Ishikawa (cell line): Measurements from ENCODE around the gene KLRG1.

Source experiments
- CEBPB ChIP-seq: IDR thresholded peaks from 2 replicates; pipeline ENCODE4 v1.6.1; 2012
- CREB1 ChIP-seq: IDR thresholded peaks from 2 replicates; pipeline ENCODE4 v1.6.1; 2012; ENCODE audit warnings: low read depth
- EGR1 ChIP-seq: IDR thresholded peaks from 2 replicates; pipeline ENCODE4 v1.6.1; 2012
- EP300 ChIP-seq: IDR thresholded peaks from 2 replicates; pipeline ENCODE4 v1.6.1; 2012; ENCODE audit warnings: borderline replicate concordance
- FOXM1 ChIP-seq: IDR thresholded peaks from 2 replicates; pipeline ENCODE4 v1.6.1; 2012; ENCODE audit warnings: low read depth, borderline replicate concordance
- MAX ChIP-seq: IDR thresholded peaks from 2 replicates; pipeline ENCODE4 v1.6.1; 2012
- NFIC ChIP-seq: IDR thresholded peaks from 2 replicates; pipeline ENCODE4 v1.6.1; 2012
- RAD21 ChIP-seq: IDR thresholded peaks from 2 replicates; pipeline ENCODE4 v1.6.1; 2012; ENCODE audit warnings: low read depth
- REST ChIP-seq: IDR thresholded peaks from 2 replicates; pipeline ENCODE4 v1.6.1; 2012; ENCODE audit warnings: low read depth, mild to moderate bottlenecking
- TAF1 ChIP-seq: IDR thresholded peaks from 2 replicates; pipeline ENCODE4 v1.6.1; 2012; ENCODE audit warnings: low read depth, mild to moderate bottlenecking
- TCF12 ChIP-seq: IDR thresholded peaks from 2 replicates; pipeline ENCODE4 v1.6.1; 2012; ENCODE audit warnings: low read depth
- TEAD4 ChIP-seq: IDR thresholded peaks from 2 replicates; pipeline ENCODE4 v1.6.1; 2012
- USF1 ChIP-seq: IDR thresholded peaks from 2 replicates; pipeline ENCODE4 v1.6.1; 2012
- YY1 ChIP-seq: IDR thresholded peaks from 2 replicates; pipeline ENCODE4 v1.6.1; 2012; ENCODE audit warnings: low read depth
- ZBTB7A ChIP-seq: IDR thresholded peaks from 2 replicates; pipeline ENCODE4 v1.6.1; 2012; ENCODE audit warnings: low read depth

The KLRG1 gene

GRCh38 chr12:9001233-9001632 is 11.9 kb downstream of the KLRG1 start:
- TF ChIP-seq TAF1, result no peak
- TF ChIP-seq FOXM1, result no peak
- no peak for TF ChIP-seq CREB1
- no peak for TF ChIP-seq TEAD4
- TF ChIP-seq EP300, result no peak
- no peak for TF ChIP-seq YY1
- TF ChIP-seq REST, result no peak
- TF ChIP-seq MAX, result no peak
- TF ChIP-seq NFIC, result no peak
- no peak for TF ChIP-seq ZBTB7A
- no peak for TF ChIP-seq RAD21
- TF ChIP-seq TCF12, result no peak
- no peak for TF ChIP-seq CEBPB

- TF ChIP-seq EP300 (no peak), EGR1 (no peak), CEBPB (no peak), TAF1 (no peak), TEAD4 (no peak)
These were observed 13.0 kb downstream of the KLRG1 start for GRCh38 chr12:9002335-9002734.

GRCh38 chr12:9022592-9022991 is 33.2 kb downstream of the KLRG1 start:
- TF ChIP-seq YY1 (no peak), EGR1 (no peak), NFIC (no peak), TAF1 (no peak)

- TF ChIP-seq RAD21 (no peak), EGR1 (no peak), CREB1 (no peak), REST (no peak), CEBPB (no peak), YY1 (no peak), TEAD4 (no peak), ZBTB7A (no peak), TAF1 (no peak), FOXM1 (no peak), TCF12 (no peak), USF1 (no peak), EP300 (no peak), MAX (no peak), NFIC (no peak)
These were observed 35.2 kb downstream of the KLRG1 start for GRCh38 chr12:9024512-9024911.

GRCh38 chr12:9027161-9028059 is 38.1 kb downstream of the KLRG1 start:
- TF ChIP-seq EGR1, result no peak
- TF ChIP-seq TEAD4, result no peak
- TF ChIP-seq TAF1, result no peak
- no peak for TF ChIP-seq EP300
- TF ChIP-seq USF1, result no peak
- no peak for TF ChIP-seq NFIC
- no peak for TF ChIP-seq REST
- no peak for TF ChIP-seq RAD21
- TF ChIP-seq CEBPB, result no peak
